SKM-1 treated with dmso at 0.1 percent for 144 hours (cell line): ENCODE data around the gene ZFAND6.
A peak's percentile ranks its signal among the peaks of the same experiment; 100 is the strongest.

Source experiments
- DNase-seq: peaks from one replicate; lab custom pipeline; 2025; ENCODE audit not compliant: unreplicated experiment; lab: John Stamatoyannopoulos, UW

Gene ZFAND6

GRCh38 chr15:80049046-80049445 lies 10.4 kb upstream of the ZFAND6 start:
- no peak for DNase-seq

- no peak for DNase-seq
Observed at GRCh38 chr15:80052597-80053304, 6.7 kb upstream of the ZFAND6 start.

- no peak for DNase-seq
Observed at GRCh38 chr15:80055933-80056332, 3.5 kb upstream of the ZFAND6 start.

- no peak for DNase-seq
Observed at GRCh38 chr15:80058044-80058443, 1.4 kb upstream of the ZFAND6 start.

GRCh38 chr15:80059786-80060355 lies 395 bp downstream of the ZFAND6 start:
- peak; percentile 50 for DNase-seq

GRCh38 chr15:80060356-80061006 lies 1.0 kb downstream of the ZFAND6 start:
- peak; percentile 50 for DNase-seq

- DNase-seq = no peak
Observed at GRCh38 chr15:80061582-80061981, 2.1 kb downstream of the ZFAND6 start.

- no peak for DNase-seq
Observed at GRCh38 chr15:80066912-80067311, 7.4 kb downstream of the ZFAND6 start.

GRCh38 chr15:80068578-80068977 lies 9.1 kb downstream of the ZFAND6 start:
- no peak for DNase-seq

- DNase-seq = no peak
Observed at GRCh38 chr15:80070840-80071239, 11.4 kb downstream of the ZFAND6 start.

- DNase-seq = no peak
Observed at GRCh38 chr15:80071652-80072051, 12.2 kb downstream of the ZFAND6 start.

- peak; percentile 83 for DNase-seq
Observed at GRCh38 chr15:80072285-80072994, 13.0 kb downstream of the ZFAND6 start.

- DNase-seq = no peak
Observed at GRCh38 chr15:80073197-80073596, 13.7 kb downstream of the ZFAND6 start.

GRCh38 chr15:80076321-80077318 lies 17.1 kb downstream of the ZFAND6 start:
- DNase-seq = no peak

GRCh38 chr15:80081390-80081789 lies 21.9 kb downstream of the ZFAND6 start:
- peak; percentile 60 for DNase-seq

GRCh38 chr15:80087104-80087503 lies 27.6 kb downstream of the ZFAND6 start:
- no peak for DNase-seq

- no peak for DNase-seq
Observed at GRCh38 chr15:80090041-80090440, 30.6 kb downstream of the ZFAND6 start.

GRCh38 chr15:80090879-80091503 lies 31.5 kb downstream of the ZFAND6 start:
- peak; percentile 27 for DNase-seq

- DNase-seq = no peak
Observed at GRCh38 chr15:80093854-80094418, 34.5 kb downstream of the ZFAND6 start.

- no peak for DNase-seq
Observed at GRCh38 chr15:80095511-80095910, 36.0 kb downstream of the ZFAND6 start.
